SK-N-SH (cell line): ENCODE data around the gene PHF21A. TPM values are rescaled to one million over a fixed set of nuclear protein-coding genes. Genes with fewer than 3 reads are reported as not detected.

Experiments used
- CTCF ChIA-PET: fragments of 300-600, 350-600 bp; formaldehyde crosslinking; extraction: SDS; loops from one replicate; lab custom pipeline; 2021; lab: Yijun Ruan, JAX
- POLR2A ChIA-PET: fragments of 350-600 bp; sonication (Branson Sonifier 250); formaldehyde crosslinking; extraction: SDS; loops from one replicate; lab custom pipeline; 2020; ENCODE audit warnings: antibody characterized with exemption, inconsistent platforms; lab: Yijun Ruan, JAX
- DNase-seq: peaks from one replicate; pipeline ENCODE4 v3.0.0; 2012
- H2AFZ ChIP-seq: fragments of 200-600 bp; sonication (generic); 2 replicates; pipeline ENCODE4 v1.8.1; 2016; ENCODE audit warnings: antibody characterized with exemption, mild to moderate bottlenecking, low read depth
- H3F3A ChIP-seq: fragments of 200-600 bp; sonication (generic); replicated peaks from 2 replicates; pipeline ENCODE3; 2016; ENCODE audit warnings: antibody characterized with exemption, mild to moderate bottlenecking; ENCODE audit not compliant: insufficient read depth
- H3K27ac ChIP-seq, 2 experiments: fragments of 200-500 bp in 1 of 2; fragments of 200-600 bp in 1 of 2; sonication (Bioruptor generic) in 1 of 2; sonication (generic), shearing (Covaris generic) in 1 of 2; 2 replicates each; pipeline versions ENCODE4 v1.5.1 to v1.6.1; 2014 to 2016; ENCODE audit warnings: low read depth in 2 of 2, inconsistent platforms in 1 of 2, low read length in 1 of 2, mild to moderate bottlenecking in 1 of 2, mixed read lengths in 1 of 2
- H3K27me3 ChIP-seq: fragments of 200-600 bp; sonication (generic), shearing (Covaris generic); 2 replicates; pipeline ENCODE4 v1.6.1; 2016; ENCODE audit warnings: mixed run types; ENCODE audit not compliant: insufficient read depth
- H3K36me3 ChIP-seq, 2 experiments: fragments of 200-500 bp in 1 of 2; fragments of 200-600 bp in 1 of 2; sonication (Bioruptor generic) in 1 of 2; sonication (generic) in 1 of 2; replicated peaks in 1 of 2; 2 replicates each; pipeline versions ENCODE3 to v1.5.1; 2014 to 2016; ENCODE audit warnings: low read length in 1 of 2, mild to moderate bottlenecking in 1 of 2; ENCODE audit not compliant: insufficient read depth in 2 of 2, control insufficient read depth in 1 of 2
- H3K4me1 ChIP-seq, 2 experiments: fragments of 200-500 bp in 1 of 2; fragments of 200-600 bp in 1 of 2; sonication (Bioruptor generic) in 1 of 2; sonication (generic), shearing (Covaris generic) in 1 of 2; 2 replicates each; pipeline versions ENCODE4 v1.5.1 to v1.6.1; 2014 to 2016; ENCODE audit warnings: low read depth in 1 of 2, low read length in 1 of 2, mixed run types in 1 of 2; ENCODE audit not compliant: insufficient read depth in 2 of 2, control insufficient read depth in 1 of 2
- H3K4me2 ChIP-seq: fragments of 200-600 bp; sonication (generic), shearing (Covaris generic); 2 replicates; pipeline ENCODE4 v1.6.1; 2017; ENCODE audit warnings: mixed run types
- H3K4me3 ChIP-seq, 2 experiments: fragments of 200-500 bp in 1 of 2; fragments of 200-600 bp in 1 of 2; sonication (Bioruptor generic) in 1 of 2; sonication (generic), shearing (Covaris generic) in 1 of 2; 2 replicates each; pipeline versions ENCODE4 v1.5.1 to v1.8.1; 2014 to 2016; ENCODE audit warnings: low read depth in 2 of 2, inconsistent platforms in 1 of 2, low read length in 1 of 2, mild to moderate bottlenecking in 1 of 2, mixed read lengths in 1 of 2, moderate library complexity in 1 of 2
- H3K79me2 ChIP-seq: fragments of 200-600 bp; sonication (generic); 2 replicates; pipeline ENCODE4 v1.8.1; 2017; ENCODE audit warnings: mild to moderate bottlenecking; ENCODE audit not compliant: insufficient read depth
- H3K9ac ChIP-seq: fragments of 200-600 bp; sonication (generic); 2 replicates; pipeline ENCODE4 v1.6.1; 2017; ENCODE audit warnings: mixed run types
- H3K9me2 ChIP-seq: fragments of 200-600 bp; sonication (generic); 2 replicates; pipeline ENCODE4 v1.6.1; 2017; ENCODE audit warnings: mixed run types
- H3K9me3 ChIP-seq: fragments of 200-600 bp; sonication (generic); 2 replicates; pipeline ENCODE4 v1.6.1; 2017; ENCODE audit warnings: mixed run types, mild to moderate bottlenecking, moderate library complexity
- H4K20me1 ChIP-seq: fragments of 200-600 bp; sonication (generic); 2 replicates; pipeline ENCODE4 v1.6.1; 2017; ENCODE audit warnings: mild to moderate bottlenecking, mixed run types; ENCODE audit not compliant: insufficient read depth
- EP300 ChIP-seq, 2 experiments: IDR thresholded peaks; 2 replicates each; pipeline versions ENCODE4 v1.4.0 to v1.6.1; 2012; ENCODE audit warnings: borderline replicate concordance in 1 of 2, low read depth in 1 of 2, low read length in 1 of 2
- FOXJ3 ChIP-seq: sonication (generic); formaldehyde crosslinking; IDR thresholded peaks from 2 replicates; pipeline ENCODE4 v1.5.1; 2020; ENCODE audit warnings: mild to moderate bottlenecking, missing genetic modification reagents
- GATA2 ChIP-seq: sonication (generic); formaldehyde crosslinking; IDR thresholded peaks from 2 replicates; pipeline ENCODE4 v1.5.0; 2020; ENCODE audit warnings: mild to moderate bottlenecking, missing genetic modification reagents
- MAX ChIP-seq: IDR thresholded peaks from 2 replicates; pipeline ENCODE4 v1.4.0; 2012; ENCODE audit warnings: low read depth
- MXI1 ChIP-seq: IDR thresholded peaks from 2 replicates; pipeline ENCODE4 v1.6.1; 2012; ENCODE audit warnings: mild to moderate bottlenecking, low read depth, low read length, improper control_type of control experiment
- NRF1 ChIP-seq: IDR thresholded peaks from 2 replicates; pipeline ENCODE4 v1.6.1; 2012; ENCODE audit warnings: low read depth, mild to moderate bottlenecking, low read length
- RFX5 ChIP-seq: IDR thresholded peaks from 2 replicates; pipeline ENCODE4 v1.6.1; 2012; ENCODE audit warnings: mild to moderate bottlenecking, improper control_type of control experiment, low read length
- TEAD4 ChIP-seq: IDR thresholded peaks from 2 replicates; pipeline ENCODE4 v1.4.0; 2012; ENCODE audit warnings: mild to moderate bottlenecking, borderline replicate concordance; ENCODE audit not compliant: insufficient read depth
- WGBS: methylation state at CpG from one replicate; pipeline ENCODE4 v1.1.6; 2017; ENCODE audit warnings: low lambda C conversion rate; 5-methylcytosine and 5-hydroxymethylcytosine counted together
- polyA plus RNA-seq, 3 experiments: library from polyadenylated mRNA; depleted of rRNA; stranded (reverse); fragments of >200 nt; gene quantifications; 2 replicates each; pipeline ENCODE4 v1.2.3, GENCODE V29; 2012

PHF21A gene
- polyA plus RNA-seq, 1 of the 3 experiments (the other 2 are of a cell fraction): 18.8 TPM

GRCh38 chr11:46072172-46072964 is 48.9 kb downstream of the PHF21A start:
- H4K20me1 ChIP-seq: 0 out of 2 replicates have a peak, but pooled peaks cover 14% of the 10 kb centered on the region
- H3K9me3 ChIP-seq: no peaks in the 10 kb centered on the region
- H3K79me2 ChIP-seq: peaks cover 4% of the 10 kb centered on the region; the same call in 1 of the 2 replicates
- no peaks in the 10 kb centered on the region for H3K27me3 ChIP-seq
- POLR2A ChIA-PET: no interaction called here
- H3F3A ChIP-seq: peaks cover 17% of the 10 kb centered on the region
- TF ChIP-seq TEAD4: no peak
- TF ChIP-seq MAX: no peak
- TF ChIP-seq MXI1: no peak
- no peak for TF ChIP-seq GATA2 (CRISPR knock-in tag)
- H3K9me2 ChIP-seq: no peaks in the 10 kb centered on the region
- no peak overlapping the region for H2AFZ ChIP-seq
- CTCF ChIA-PET: no interaction called here
- H3K27ac ChIP-seq: no peak overlapping the region
- no peak for DNase-seq
- peaks cover 0 to 14% of the 10 kb centered on the region in 2 experiments; a peak in 1 of 4 replicates for H3K4me1 ChIP-seq
- H3K4me2 ChIP-seq: no peak overlapping the region
- WGBS: 68% methylated on average over 4 of the region's 4 CpGs
- H3K9ac ChIP-seq: no peak overlapping the region
- H3K36me3 ChIP-seq: peaks cover 28 to 30% of the 10 kb centered on the region in 2 experiments
- no peak overlapping the region for H3K4me3 ChIP-seq

GRCh38 chr11:46071091-46071490 is 50.2 kb downstream of the PHF21A start:
- no peak overlapping the region for H2AFZ ChIP-seq
- 0 out of 2 replicates have a peak, but pooled peaks cover 10% of the 10 kb centered on the region for H4K20me1 ChIP-seq
- H3K4me2 ChIP-seq: no peak overlapping the region
- TF ChIP-seq MAX (no peak), MXI1 (no peak), FOXJ3 (CRISPR knock-in tag) (no peak)
- no peak overlapping the region for H3K9ac ChIP-seq
- 94% methylated on average over 1 of the region's 1 CpG for WGBS
- ChIA-PET POLR2A (no interaction called here), CTCF (no interaction called here)
- peaks cover 4% of the 10 kb centered on the region; the same call in 1 of the 2 replicates for H3K79me2 ChIP-seq
- H3F3A ChIP-seq: peaks cover 7% of the 10 kb centered on the region
- H3K4me1 ChIP-seq: peaks cover 0 to 9% of the 10 kb centered on the region in 2 experiments; a peak in 1 of 4 replicates
- DNase-seq: no peak
- H3K36me3 ChIP-seq: peaks cover 26 to 27% of the 10 kb centered on the region in 2 experiments
- no peaks in the 10 kb centered on the region for H3K9me2 ChIP-seq
- no peak overlapping the region for H3K4me3 ChIP-seq
- no peak overlapping the region for H3K27ac ChIP-seq
- H3K9me3 ChIP-seq: no peaks in the 10 kb centered on the region
- no peaks in the 10 kb centered on the region for H3K27me3 ChIP-seq

- no peaks in the 10 kb centered on the region for H3K9me2 ChIP-seq
- H3K4me2 ChIP-seq: no peak overlapping the region
- no peak for DNase-seq
- TF ChIP-seq RFX5 (no peak), EP300 (IDR thresholded peaks at IDR 0.05; ENCODE audit: borderline replicate concordance in 1 of 2, low read depth in 1 of 2, low read length in 1 of 2) (no peak), NRF1 (no peak)
- TF ChIP-seq, all 33 proteins: peak for 0
- ChIA-PET POLR2A (no interaction called here), CTCF (interaction anchor here (1.5 kb wide), 1 partner anchor 10 kb away, joined by 3 read pairs; no protein-coding TSS in a partner anchor)
- no peak overlapping the region for H3K27ac ChIP-seq
- no peak overlapping the region for H3K4me3 ChIP-seq
- H3K79me2 ChIP-seq: peaks cover 4% of the 10 kb centered on the region; the same call in 1 of the 2 replicates
- H3F3A ChIP-seq: peaks cover 3% of the 10 kb centered on the region
- H4K20me1 ChIP-seq: 0 out of 2 replicates have a peak, but pooled peaks cover 6% of the 10 kb centered on the region
- peaks cover 24 to 30% of the 10 kb centered on the region in 2 experiments for H3K36me3 ChIP-seq
- no peaks in the 10 kb centered on the region for H3K9me3 ChIP-seq
- no peak overlapping the region for H3K9ac ChIP-seq
- no peaks in the 10 kb centered on the region; a peak in 2 of 4 replicates for H3K4me1 ChIP-seq
- H2AFZ ChIP-seq: no peak overlapping the region
- WGBS: 88% methylated on average over 3 of the region's 3 CpGs
- no peaks in the 10 kb centered on the region for H3K27me3 ChIP-seq
These were observed 51.7 kb downstream of the PHF21A start for GRCh38 chr11:46069595-46069994.
